ENCODE measurements around the gene PLLP.

DNA sequence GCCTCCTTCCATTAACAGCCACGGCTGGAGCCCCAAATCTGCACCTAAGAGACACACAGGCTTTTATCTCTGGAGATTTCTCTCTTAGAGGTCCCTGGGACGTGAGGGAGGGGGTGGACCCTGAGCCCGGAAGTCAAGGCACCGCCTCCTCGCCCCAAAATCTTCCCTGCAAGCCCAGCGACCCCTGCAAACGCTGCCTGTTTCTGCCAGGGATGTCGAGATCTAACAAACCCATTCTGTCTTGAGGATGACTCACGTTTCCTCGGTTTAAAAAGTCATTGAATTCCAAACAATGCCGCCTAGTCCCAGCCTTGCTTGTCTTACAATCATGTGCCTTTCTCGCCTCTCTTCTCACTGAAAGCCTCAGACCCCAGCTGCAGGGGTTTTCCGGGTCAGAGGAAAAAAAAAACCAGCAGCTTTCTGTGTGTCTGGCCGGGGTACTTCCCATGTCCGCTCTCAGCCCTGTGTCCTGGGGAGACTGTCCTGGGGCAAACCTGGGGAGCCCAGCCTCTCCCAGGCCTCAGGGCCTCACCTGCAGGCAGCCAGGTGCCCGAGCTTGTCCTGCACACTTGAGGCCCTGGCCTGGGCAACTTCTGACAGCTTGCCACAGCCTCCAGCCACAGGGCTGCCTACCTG, 24.1 kb downstream of the PLLP start:
- TF ChIP-seq POLR2A (IDR thresholded peaks at IDR 0.05) (no peak), POLR2AphosphoS5 (IDR thresholded peaks at IDR 0.05) (peak; percentile 17)
- TF ChIP-seq, protein P1, sequence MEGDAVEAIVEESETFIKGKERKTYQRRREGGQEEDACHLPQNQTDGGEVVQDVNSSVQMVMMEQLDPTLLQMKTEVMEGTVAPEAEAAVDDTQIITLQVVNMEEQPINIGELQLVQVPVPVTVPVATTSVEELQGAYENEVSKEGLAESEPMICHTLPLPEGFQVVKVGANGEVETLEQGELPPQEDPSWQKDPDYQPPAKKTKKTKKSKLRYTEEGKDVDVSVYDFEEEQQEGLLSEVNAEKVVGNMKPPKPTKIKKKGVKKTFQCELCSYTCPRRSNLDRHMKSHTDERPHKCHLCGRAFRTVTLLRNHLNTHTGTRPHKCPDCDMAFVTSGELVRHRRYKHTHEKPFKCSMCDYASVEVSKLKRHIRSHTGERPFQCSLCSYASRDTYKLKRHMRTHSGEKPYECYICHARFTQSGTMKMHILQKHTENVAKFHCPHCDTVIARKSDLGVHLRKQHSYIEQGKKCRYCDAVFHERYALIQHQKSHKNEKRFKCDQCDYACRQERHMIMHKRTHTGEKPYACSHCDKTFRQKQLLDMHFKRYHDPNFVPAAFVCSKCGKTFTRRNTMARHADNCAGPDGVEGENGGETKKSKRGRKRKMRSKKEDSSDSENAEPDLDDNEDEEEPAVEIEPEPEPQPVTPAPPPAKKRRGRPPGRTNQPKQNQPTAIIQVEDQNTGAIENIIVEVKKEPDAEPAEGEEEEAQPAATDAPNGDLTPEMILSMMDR (IDR thresholded peaks at IDR 0.05), result no peak

All from prostate gland (tissue), 2 donors.